OCI-LY3 (cell line): ENCODE results near the gene MCEMP1.

Source experiments
- CTCF ChIP-seq: fragments of 200-600, 300-600 bp; sonication (generic); IDR thresholded peaks from 2 replicates; pipeline ENCODE4 v1.5.1; 2014; ENCODE audit warnings: antibody characterized with exemption, low read length, low read depth
- EZH2phosphoT487 ChIP-seq: fragments of 200-600 bp; shearing (Covaris generic); IDR thresholded peaks from 2 replicates; pipeline ENCODE4 v1.6.1; 2018; ENCODE audit warnings: antibody characterized with exemption, mixed run types, low read depth

- TF ChIP-seq CTCF, result no peak
- TF ChIP-seq EZH2phosphoT487, result no peak
Observed at GRCh38 chr19:7722231-7722651, 45.4 kb downstream of the MCEMP1 start.
